ENCODE data around the gene SMAD1.

SMAD1 gene

DNA sequence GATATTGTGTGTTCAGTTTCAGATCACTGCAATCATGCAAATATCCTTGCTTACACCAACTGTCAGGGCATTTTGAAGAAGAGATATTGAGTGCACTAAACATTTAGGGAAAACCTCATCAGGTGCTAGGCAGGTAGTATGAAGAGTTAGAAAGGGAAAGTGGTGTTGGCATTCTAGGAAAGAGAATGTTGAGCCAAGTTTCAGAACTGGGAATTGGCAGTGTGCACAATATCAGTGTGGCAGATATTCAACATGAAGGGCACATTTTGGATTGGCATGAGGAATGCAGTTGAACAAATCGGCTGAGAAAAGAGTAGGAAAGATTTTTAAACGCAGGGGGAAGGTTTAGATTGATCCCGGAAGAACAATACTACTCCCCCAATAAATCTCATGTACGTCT lies 43.4 kb upstream of the SMAD1 start:
- Histone ChIP-seq H3K27ac (no peak overlapping the region), H3K27me3 (ENCODE audit: insufficient read depth, low read depth, severe bottlenecking) (no peaks in the 10 kb centered on the region), H3K9me3 (ENCODE audit: severe bottlenecking) (no peaks in the 10 kb centered on the region), H3K36me3 (no peaks in the 10 kb centered on the region), H3K4me3 (ENCODE audit: low read depth, low read length) (no peak overlapping the region)
- DNase-seq, result no peak
- TF ChIP-seq, protein P1, sequence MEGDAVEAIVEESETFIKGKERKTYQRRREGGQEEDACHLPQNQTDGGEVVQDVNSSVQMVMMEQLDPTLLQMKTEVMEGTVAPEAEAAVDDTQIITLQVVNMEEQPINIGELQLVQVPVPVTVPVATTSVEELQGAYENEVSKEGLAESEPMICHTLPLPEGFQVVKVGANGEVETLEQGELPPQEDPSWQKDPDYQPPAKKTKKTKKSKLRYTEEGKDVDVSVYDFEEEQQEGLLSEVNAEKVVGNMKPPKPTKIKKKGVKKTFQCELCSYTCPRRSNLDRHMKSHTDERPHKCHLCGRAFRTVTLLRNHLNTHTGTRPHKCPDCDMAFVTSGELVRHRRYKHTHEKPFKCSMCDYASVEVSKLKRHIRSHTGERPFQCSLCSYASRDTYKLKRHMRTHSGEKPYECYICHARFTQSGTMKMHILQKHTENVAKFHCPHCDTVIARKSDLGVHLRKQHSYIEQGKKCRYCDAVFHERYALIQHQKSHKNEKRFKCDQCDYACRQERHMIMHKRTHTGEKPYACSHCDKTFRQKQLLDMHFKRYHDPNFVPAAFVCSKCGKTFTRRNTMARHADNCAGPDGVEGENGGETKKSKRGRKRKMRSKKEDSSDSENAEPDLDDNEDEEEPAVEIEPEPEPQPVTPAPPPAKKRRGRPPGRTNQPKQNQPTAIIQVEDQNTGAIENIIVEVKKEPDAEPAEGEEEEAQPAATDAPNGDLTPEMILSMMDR (IDR thresholded peaks at IDR 0.05; ENCODE audit: low read depth, low read length), result no peak

DNA sequence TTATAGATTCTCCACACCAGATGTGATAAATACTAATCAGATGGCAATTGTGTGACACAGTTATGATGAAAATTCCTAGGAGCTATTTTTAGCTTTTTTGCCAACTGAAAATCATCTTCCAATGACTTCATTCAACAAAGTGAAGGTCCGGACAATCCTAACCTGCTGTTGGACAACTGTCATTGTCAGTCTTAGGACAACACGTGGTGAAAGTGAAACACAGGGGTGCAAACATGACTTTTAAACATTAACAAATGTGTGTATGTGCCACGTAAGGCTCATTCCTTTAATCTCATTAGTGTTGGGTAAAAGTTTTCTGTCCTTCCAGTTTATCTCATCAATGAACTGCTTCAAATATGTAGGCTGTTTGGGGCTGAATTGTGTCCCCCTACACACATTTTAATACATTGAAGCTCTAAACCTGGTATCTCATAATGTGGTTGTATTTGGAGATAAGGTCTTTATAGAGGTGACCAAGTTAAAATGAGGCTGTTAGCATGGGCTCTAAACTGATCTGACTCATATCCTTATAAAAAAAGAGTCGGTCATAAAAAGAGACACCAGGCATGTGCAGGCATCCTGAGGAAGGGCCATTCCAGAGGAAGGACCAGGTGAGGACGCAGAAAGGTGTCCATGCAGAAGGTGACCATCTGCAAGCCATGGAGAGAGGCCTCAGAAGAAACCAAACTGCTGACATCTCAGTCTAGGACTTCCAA lies 41.2 kb upstream of the SMAD1 start:
- TF ChIP-seq, protein P1 (IDR thresholded peaks at IDR 0.05; ENCODE audit: low read depth, low read length), result no peak
- Histone ChIP-seq H3K36me3 (no peaks in the 10 kb centered on the region), H3K27me3 (ENCODE audit: insufficient read depth, low read depth, severe bottlenecking) (no peaks in the 10 kb centered on the region), H3K9me3 (ENCODE audit: severe bottlenecking) (peaks cover 2% of the 10 kb centered on the region), H3K27ac (no peak overlapping the region), H3K4me3 (ENCODE audit: low read depth, low read length) (no peak overlapping the region)
- DNase-seq, result no peak

DNA sequence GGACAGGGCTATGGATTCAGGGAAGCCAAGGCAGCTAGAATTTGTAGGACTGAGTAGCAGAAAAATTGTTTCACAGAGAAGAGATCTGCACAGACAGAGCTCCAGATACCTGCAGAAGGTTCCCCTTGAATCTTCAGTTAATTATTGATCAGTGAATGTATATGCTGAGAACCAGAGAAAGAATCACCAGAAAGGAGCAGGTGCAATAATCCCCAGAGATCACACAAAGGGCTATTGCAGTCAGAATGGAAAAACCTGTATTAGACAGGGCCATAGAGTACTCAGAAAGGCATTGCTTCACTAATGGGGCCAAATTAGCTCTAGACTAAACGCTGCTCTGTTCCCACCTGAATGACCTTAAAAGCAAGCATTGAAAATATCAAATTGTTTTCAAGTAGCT lies 35.5 kb upstream of the SMAD1 start:
- Histone ChIP-seq H3K27me3 (ENCODE audit: insufficient read depth, low read depth, severe bottlenecking) (no peaks in the 10 kb centered on the region), H3K36me3 (no peaks in the 10 kb centered on the region), H3K4me3 (ENCODE audit: low read depth, low read length) (no peak overlapping the region), H3K9me3 (ENCODE audit: severe bottlenecking) (peaks cover 2% of the 10 kb centered on the region), H3K27ac (no peak overlapping the region)
- DNase-seq, result no peak
- TF ChIP-seq, protein P1 (IDR thresholded peaks at IDR 0.05; ENCODE audit: low read depth, low read length), result no peak

GRCh38 chr4:145451895-145452294 lies 29.8 kb upstream of the SMAD1 start:
- TF ChIP-seq, protein P1 (IDR thresholded peaks at IDR 0.05; ENCODE audit: low read depth, low read length), result no peak
- no peak for DNase-seq

DNA sequence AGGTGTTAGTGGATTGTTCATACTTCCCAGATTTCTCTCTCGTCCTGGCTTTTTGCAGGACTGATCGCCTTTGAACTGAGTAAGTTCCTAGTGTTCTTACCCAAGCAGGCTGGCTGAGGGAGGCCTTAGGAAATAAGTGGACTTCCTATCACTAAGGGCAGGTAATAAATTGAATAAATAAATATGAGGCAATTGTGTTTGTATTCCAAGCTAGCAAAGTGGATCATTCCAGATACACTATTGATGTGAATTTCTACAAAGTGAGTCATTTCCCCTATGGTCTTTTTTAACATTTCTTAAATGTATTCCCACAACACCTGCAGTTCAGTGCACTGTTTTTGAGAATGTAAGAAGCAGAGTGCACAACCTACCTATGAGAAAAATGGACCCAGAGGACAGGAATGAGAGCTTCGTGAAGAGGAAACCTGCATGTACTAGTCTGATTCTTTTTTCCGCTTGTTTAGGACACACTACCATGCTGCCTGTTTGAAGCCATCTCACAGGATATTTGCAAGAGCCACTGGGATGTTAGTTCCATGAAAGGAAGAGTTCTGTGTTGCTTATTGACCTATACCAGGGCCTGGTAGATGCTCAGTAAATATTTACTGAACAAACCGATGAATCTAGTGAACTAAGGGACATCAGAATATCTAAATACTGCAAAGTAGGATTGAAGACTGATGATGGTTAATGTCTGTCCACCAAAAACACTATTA lies 29.0 kb upstream of the SMAD1 start:
- no peak for DNase-seq
- H3K27ac ChIP-seq, result no peak overlapping the region
- no peak overlapping the region for H3K4me3 ChIP-seq (ENCODE audit: low read depth, low read length)
- H3K9me3 ChIP-seq (ENCODE audit: severe bottlenecking), result peaks cover 2% of the 10 kb centered on the region
- no peaks in the 10 kb centered on the region for H3K36me3 ChIP-seq
- TF ChIP-seq, protein P1 (IDR thresholded peaks at IDR 0.05; ENCODE audit: low read depth, low read length), result no peak
- no peaks in the 10 kb centered on the region for H3K27me3 ChIP-seq (ENCODE audit: insufficient read depth, low read depth, severe bottlenecking)

More at GRCh38 chr4:145451895-145452294, 29.8 kb upstream of the SMAD1 start:
- Histone ChIP-seq H3K9me3 (ENCODE audit: severe bottlenecking) (no peaks in the 10 kb centered on the region), H3K27me3 (ENCODE audit: insufficient read depth, low read depth, severe bottlenecking) (no peaks in the 10 kb centered on the region), H3K27ac (no peak overlapping the region), H3K4me3 (ENCODE audit: low read depth, low read length) (no peak overlapping the region), H3K36me3 (no peaks in the 10 kb centered on the region)
